ENCODE results near the gene ANXA8. TPM values are rescaled to one million over a fixed set of nuclear protein-coding genes. Genes with fewer than 3 reads are reported as not detected.
"Not testable (repeated sequence)": the region's sequence is repeated elsewhere in the genome, so short reads cannot be mapped to it uniquely, and the experiment has no call there.

The ANXA8 gene
- total and polyA plus RNA-seq, 2 of the 13 experiments (the other 11 are each of a cell fraction or from before 2014, with no cell fraction given), result not detected

- in situ Hi-C loops (cut with HindIII; ENCODE audit: extremely low pct_ligation_motif_present, low pct_unique_long_range_greater_than_20kb); H4K20me1 ChIP-seq (ENCODE audit: insufficient read depth, low read length); H3K27ac ChIP-seq (ENCODE audit: extremely low read length, insufficient read depth, low read length); FAIRE-seq; H3K4me1 ChIP-seq (ENCODE audit: insufficient read depth, low read length); H3K27me3 ChIP-seq (ENCODE audit: control insufficient read depth in 1 of 2, insufficient read depth in 2 of 2, low read length in 2 of 2); H3K9me3 ChIP-seq (ENCODE audit: low read length); H3K79me2 ChIP-seq (ENCODE audit: insufficient read depth, low read length); H3K4me3 ChIP-seq (replicated peaks in 1 of 3; ENCODE audit: insufficient read depth in 1 of 3, low read depth in 2 of 3, low read length in 3 of 3); H3K9ac ChIP-seq (ENCODE audit: insufficient read depth, low read depth, low read length); intact Hi-C loops (cut with micrococcal nuclease; ENCODE audit: unreplicated experiment); BruUV-seq (replicated peaks); H2AFZ ChIP-seq (ENCODE audit: low read length); H3K4me2 ChIP-seq (ENCODE audit: low read depth, low read length); POLR2A ChIA-PET; H3K36me3 ChIP-seq (replicated peaks in 1 of 2; ENCODE audit: control insufficient read depth in 1 of 2, insufficient read depth in 2 of 2, low read length in 2 of 2); CTCF ChIA-PET (ENCODE audit: low intra/inter-chr PET ratio, low total read pairs); DNase-seq (ENCODE audit: low spot score): not testable (repeated sequence)
- WGBS (ENCODE audit: low lambda C conversion rate), result 32% methylated on average over 5 of the region's 7 CpGs
- peak; percentile 55; the same call in 2 of the 3 replicates for ATAC-seq
Measured at GRCh38 chr10:47467957-47468356, 16.0 kb downstream of the ANXA8 start.

- CTCF ChIA-PET (ENCODE audit: low intra/inter-chr PET ratio, low total read pairs); H3K4me3 ChIP-seq (replicated peaks in 1 of 3; ENCODE audit: insufficient read depth in 1 of 3, low read depth in 2 of 3, low read length in 3 of 3); H3K27ac ChIP-seq (ENCODE audit: extremely low read length, insufficient read depth, low read length); BruUV-seq (replicated peaks); in situ Hi-C loops (cut with HindIII; ENCODE audit: extremely low pct_ligation_motif_present, low pct_unique_long_range_greater_than_20kb); H3K4me2 ChIP-seq (ENCODE audit: low read depth, low read length); FAIRE-seq; H3K79me2 ChIP-seq (ENCODE audit: insufficient read depth, low read length); intact Hi-C loops (cut with micrococcal nuclease; ENCODE audit: unreplicated experiment); H3K9ac ChIP-seq (ENCODE audit: insufficient read depth, low read depth, low read length); ATAC-seq; H4K20me1 ChIP-seq (ENCODE audit: insufficient read depth, low read length); H2AFZ ChIP-seq (ENCODE audit: low read length); POLR2A ChIA-PET; H3K9me3 ChIP-seq (ENCODE audit: low read length); H3K36me3 ChIP-seq (replicated peaks in 1 of 2; ENCODE audit: control insufficient read depth in 1 of 2, insufficient read depth in 2 of 2, low read length in 2 of 2); H3K4me1 ChIP-seq (ENCODE audit: insufficient read depth, low read length); DNase-seq (ENCODE audit: low spot score); H3K27me3 ChIP-seq (ENCODE audit: control insufficient read depth in 1 of 2, insufficient read depth in 2 of 2, low read length in 2 of 2): not testable (repeated sequence)
- WGBS (ENCODE audit: low lambda C conversion rate), result 52% methylated on average over 2 of the region's 5 CpGs
Measured at GRCh38 chr10:47467458-47467857, 16.5 kb downstream of the ANXA8 start.

- H4K20me1 ChIP-seq (ENCODE audit: insufficient read depth, low read length); H3K9me3 ChIP-seq (ENCODE audit: low read length); H3K36me3 ChIP-seq (replicated peaks in 1 of 2; ENCODE audit: control insufficient read depth in 1 of 2, insufficient read depth in 2 of 2, low read length in 2 of 2); DNase-seq (ENCODE audit: low spot score); BruUV-seq (replicated peaks); intact Hi-C loops (cut with micrococcal nuclease; ENCODE audit: unreplicated experiment); in situ Hi-C loops (cut with HindIII; ENCODE audit: extremely low pct_ligation_motif_present, low pct_unique_long_range_greater_than_20kb); POLR2A ChIA-PET; H3K9ac ChIP-seq (ENCODE audit: insufficient read depth, low read depth, low read length); ATAC-seq; H3K27ac ChIP-seq (ENCODE audit: extremely low read length, insufficient read depth, low read length); H3K4me1 ChIP-seq (ENCODE audit: insufficient read depth, low read length); H3K4me3 ChIP-seq (replicated peaks in 1 of 3; ENCODE audit: insufficient read depth in 1 of 3, low read depth in 2 of 3, low read length in 3 of 3); H2AFZ ChIP-seq (ENCODE audit: low read length); H3K27me3 ChIP-seq (ENCODE audit: control insufficient read depth in 1 of 2, insufficient read depth in 2 of 2, low read length in 2 of 2); CTCF ChIA-PET (ENCODE audit: low intra/inter-chr PET ratio, low total read pairs); FAIRE-seq; H3K79me2 ChIP-seq (ENCODE audit: insufficient read depth, low read length); H3K4me2 ChIP-seq (ENCODE audit: low read depth, low read length): not testable (repeated sequence)
- WGBS (ENCODE audit: low lambda C conversion rate), result 36% methylated on average over 14 of the region's 14 CpGs
Measured at GRCh38 chr10:47465216-47465917, 18.5 kb downstream of the ANXA8 start.

GRCh38 chr10:47462577-47463358 is 21.1 kb downstream of the ANXA8 start:
- CTCF ChIA-PET (ENCODE audit: low intra/inter-chr PET ratio, low total read pairs); in situ Hi-C loops (cut with HindIII; ENCODE audit: extremely low pct_ligation_motif_present, low pct_unique_long_range_greater_than_20kb); H3K4me3 ChIP-seq (replicated peaks in 1 of 3; ENCODE audit: insufficient read depth in 1 of 3, low read depth in 2 of 3, low read length in 3 of 3): not testable (repeated sequence)

More at GRCh38 chr10:47462577-47463358, 21.1 kb downstream of the ANXA8 start:
- H3K4me1 ChIP-seq (ENCODE audit: insufficient read depth, low read length); intact Hi-C loops (cut with micrococcal nuclease; ENCODE audit: unreplicated experiment); H3K9ac ChIP-seq (ENCODE audit: insufficient read depth, low read depth, low read length); H3K79me2 ChIP-seq (ENCODE audit: insufficient read depth, low read length); H3K36me3 ChIP-seq (replicated peaks in 1 of 2; ENCODE audit: control insufficient read depth in 1 of 2, insufficient read depth in 2 of 2, low read length in 2 of 2); H2AFZ ChIP-seq (ENCODE audit: low read length); POLR2A ChIA-PET; FAIRE-seq; H3K27me3 ChIP-seq (ENCODE audit: control insufficient read depth in 1 of 2, insufficient read depth in 2 of 2, low read length in 2 of 2); DNase-seq (ENCODE audit: low spot score); H4K20me1 ChIP-seq (ENCODE audit: insufficient read depth, low read length); H3K27ac ChIP-seq (ENCODE audit: extremely low read length, insufficient read depth, low read length); H3K9me3 ChIP-seq (ENCODE audit: low read length); BruUV-seq (replicated peaks); H3K4me2 ChIP-seq (ENCODE audit: low read depth, low read length): not testable (repeated sequence)
- ATAC-seq, result peak; percentile 70
- no CpG with 5 or more reads among the region's 9 CpGs for WGBS (ENCODE audit: low lambda C conversion rate)
